CD4-positive, alpha-beta T cell (primary cell): Measurements from ENCODE around the gene MCC. TPM values are rescaled to one million over a fixed set of nuclear protein-coding genes. Genes with fewer than 3 reads are reported as not detected.

Experiments
- ATAC-seq: fragments of 200-7000 bp; cut with Tn5 transposase; one replicate; pipeline ENCODE4 v1.10.0; 2022; ENCODE audit warnings: mild to moderate bottlenecking; ENCODE audit not compliant: poor library complexity
- CTCF ChIA-PET: fragments of 350-600 bp; sonication (Branson Sonifier 250); formaldehyde crosslinking; loops from one replicate; lab custom pipeline; 2021; ENCODE audit warnings: antibody characterized with exemption, inconsistent platforms; lab: Charles Lee
- POLR2A ChIA-PET: fragments of 350-600 bp; sonication (Branson Sonifier 250); formaldehyde crosslinking; loops from one replicate; lab custom pipeline; 2021; ENCODE audit warnings: antibody characterized with exemption, inconsistent platforms; lab: Charles Lee
- DNase-seq, 14 experiments: peaks; one replicate each; pipeline ENCODE4 v3.0.0-alpha.2; 2013 to 2020; ENCODE audit warnings: mixed read lengths in 2 of 14
- H3K27ac ChIP-seq, 2 donors: one replicate each; pipeline versions ENCODE4 v1.5.1 to v1.7.0; 2013; ENCODE audit warnings: low read length in 2 of 2, low read depth in 1 of 2, mild to moderate bottlenecking in 1 of 2
- H3K27me3 ChIP-seq, 2 experiments: 1 replicate in 1 of 2; 2 replicates in 1 of 2; pipeline versions ENCODE4 v1.6.1 to v1.7.0; 2013; ENCODE audit warnings: low read length in 2 of 2, control low read depth in 1 of 2, mild to moderate bottlenecking in 1 of 2, moderate library complexity in 1 of 2; ENCODE audit not compliant: insufficient read depth in 2 of 2, control insufficient read depth in 1 of 2
- H3K36me3 ChIP-seq: one replicate; pipeline ENCODE4 v1.6.1; 2013; ENCODE audit warnings: low read length, control low read depth; ENCODE audit not compliant: insufficient read depth
- H3K4me1 ChIP-seq: one replicate; pipeline ENCODE4 v1.6.1; 2013; ENCODE audit warnings: low read length, control low read depth; ENCODE audit not compliant: insufficient read depth
- H3K4me3 ChIP-seq: one replicate; pipeline ENCODE4 v1.5.1; 2013; ENCODE audit warnings: mild to moderate bottlenecking, low read length, moderate library complexity
- H3K9me3 ChIP-seq, 2 experiments: 1 replicate in 1 of 2; 2 replicates in 1 of 2; pipeline versions ENCODE4 v1.6.1 to v1.7.0; 2013; ENCODE audit warnings: low read length in 2 of 2, mild to moderate bottlenecking in 2 of 2, control low read depth in 1 of 2, moderate library complexity in 1 of 2; ENCODE audit not compliant: control insufficient read depth in 1 of 2, insufficient read depth in 1 of 2
- H3K27ac Mint-ChIP-seq: one replicate; pipeline ENCODE4 v1.8.0; 2020; ENCODE audit warnings: mixed read lengths
- H3K27me3 Mint-ChIP-seq: one replicate; pipeline ENCODE4 v1.8.0; 2021; ENCODE audit warnings: mixed read lengths
- H3K36me3 Mint-ChIP-seq: one replicate; pipeline ENCODE4 v1.8.0; 2021; ENCODE audit warnings: low read depth, mixed read lengths
- H3K4me1 Mint-ChIP-seq: one replicate; pipeline ENCODE4 v1.8.0; 2021; ENCODE audit warnings: low read depth, mixed read lengths
- H3K4me3 Mint-ChIP-seq: one replicate; pipeline ENCODE4 v1.8.0; 2020; ENCODE audit warnings: mild to moderate bottlenecking, mixed read lengths
- H3K9me3 Mint-ChIP-seq: one replicate; pipeline ENCODE4 v1.8.0; 2020; ENCODE audit warnings: mixed read lengths
- CTCF ChIP-seq: fragments of 200-600 bp; IDR thresholded peaks from one replicate; pipeline ENCODE4 v1.8.0; 2022; ENCODE audit warnings: antibody characterized with exemption, mild to moderate bottlenecking
- intact Hi-C, 2 experiments: fragments of 100-400 bp; cut with DNase I in 1 of 2; cut with micrococcal nuclease in 1 of 2; formaldehyde crosslinking; loops; one replicate each; pipeline versions ENCODE4 v1.15.1 to v1.9.0; 2023 to 2025; cut with DNase I, micrococcal nuclease
- total RNA-seq, 174 experiments: library from RNA in 2 of 174; stranded (reverse) in 2 of 174; gene quantifications; one replicate each; pipeline ENCODE4 v1.2.3 and lab custom pipeline; 2021 to 2026

MCC gene
- total RNA-seq, 2 experiments from 2014 or later = 3.2 to 3.3 TPM

GRCh38 chr5:113299591-113299990 lies 188.7 kb downstream of the MCC start:
- no peaks in the 10 kb centered on the region for H3K9me3 ChIP-seq
- H3K4me1 ChIP-seq = peaks cover 9% of the 10 kb centered on the region
- Mint-ChIP-seq H3K9me3 (no peaks in the 10 kb centered on the region), H3K4me3 (peak overlapping the region; percentile 3), H3K27me3 (peaks cover 45% of the 10 kb centered on the region), H3K4me1 (peaks cover 9% of the 10 kb centered on the region), H3K36me3 (no peaks in the 10 kb centered on the region), H3K27ac (no peak overlapping the region)
- H3K36me3 ChIP-seq = no peaks in the 10 kb centered on the region
- peaks cover 3 to 8% of the 10 kb centered on the region in 2 experiments for H3K27me3 ChIP-seq
- TF ChIP-seq CTCF = no peak
- DNase-seq (no peak), ATAC-seq (no peak)
- CTCF ChIA-PET = no interaction called here
- no peak overlapping the region for H3K27ac ChIP-seq
- POLR2A ChIA-PET = no interaction called here
- intact Hi-C loops = loop anchor here in 1 of 2 experiments (10.0 kb wide), 1 partner anchor 275 kb away; no protein-coding TSS in a partner anchor
- H3K4me3 ChIP-seq = no peak overlapping the region

GRCh38 chr5:113296676-113297075 lies 191.6 kb downstream of the MCC start:
- H3K36me3 ChIP-seq = no peaks in the 10 kb centered on the region
- Mint-ChIP-seq H3K27me3 (peaks cover 34% of the 10 kb centered on the region), H3K27ac (no peak overlapping the region), H3K4me3 (peak overlapping the region; percentile 0), H3K9me3 (no peaks in the 10 kb centered on the region), H3K4me1 (peaks cover 16% of the 10 kb centered on the region), H3K36me3 (no peaks in the 10 kb centered on the region)
- POLR2A ChIA-PET = no interaction called here
- H3K9me3 ChIP-seq = no peaks in the 10 kb centered on the region
- TF ChIP-seq CTCF = no peak
- ATAC-seq = no peak
- intact Hi-C loops = loop anchor here in 1 of 2 experiments (10.0 kb wide), 1 partner anchor 272 kb away; no protein-coding TSS in a partner anchor
- peaks cover 3 to 14% of the 10 kb centered on the region in 2 experiments for H3K27me3 ChIP-seq
- H3K4me3 ChIP-seq = no peak overlapping the region
- no peak overlapping the region for H3K27ac ChIP-seq
- peaks cover 20% of the 10 kb centered on the region for H3K4me1 ChIP-seq
- CTCF ChIA-PET = no interaction called here
- DNase-seq = no peak

GRCh38 chr5:113295111-113295539 lies 193.1 kb downstream of the MCC start:
- TF ChIP-seq CTCF = no peak
- CTCF ChIA-PET = no interaction called here
- peak; percentile 22 for ATAC-seq

More at GRCh38 chr5:113295111-113295539, 193.1 kb downstream of the MCC start:
- Mint-ChIP-seq H3K4me1 (peaks cover 16% of the 10 kb centered on the region), H3K36me3 (no peaks in the 10 kb centered on the region), H3K4me3 (peak overlapping the region; percentile 90), H3K27me3 (peaks cover 34% of the 10 kb centered on the region), H3K9me3 (no peaks in the 10 kb centered on the region), H3K27ac (peak overlapping the region; percentile 47)
- H3K36me3 ChIP-seq = no peaks in the 10 kb centered on the region
- DNase-seq = peak in 3 of 14 experiments; percentile 4 to 20 (median 16)
- intact Hi-C loops = loop anchor here in 1 of 2 experiments (10.0 kb wide), 1 partner anchor 270 kb away; no protein-coding TSS in a partner anchor
- POLR2A ChIA-PET = interaction anchor here (1.1 to 2.4 kb wide), 9 partner anchors 35 to 374 kb away, joined by 3 to 8 read pairs (median 5); partner anchors contain the start of genes DCP2, REEP5 and YTHDC2
- peak overlapping the region; percentile 82 for H3K4me3 ChIP-seq
- no peak overlapping the region for H3K27ac ChIP-seq
- peaks cover 20% of the 10 kb centered on the region for H3K4me1 ChIP-seq
- peaks cover 3 to 14% of the 10 kb centered on the region in 2 experiments for H3K27me3 ChIP-seq
- no peaks in the 10 kb centered on the region for H3K9me3 ChIP-seq
